Progenitor cell of endocrine pancreas (in vitro differentiated cells): ENCODE data around the gene MAPK10. TPM values are rescaled to one million over a fixed set of nuclear protein-coding genes. Genes with fewer than 3 reads are reported as not detected.
"Not testable (repeated sequence)": the region's sequence is repeated elsewhere in the genome, so short reads cannot be mapped to it uniquely, and the experiment has no call there.

Experiments used
- DNase-seq: peaks from one replicate; pipeline ENCODE4 v3.0.0; 2021; ENCODE audit warnings: low spot score; ENCODE audit not compliant: unreplicated experiment
- H3K27ac Mint-ChIP-seq: 2 replicates; pipeline ENCODE4 v1.8.0; 2021; ENCODE audit warnings: mild to moderate bottlenecking, moderate library complexity, mixed read lengths
- H3K27me3 Mint-ChIP-seq: 2 replicates; pipeline ENCODE4 v1.8.0; 2021; ENCODE audit warnings: mixed read lengths
- H3K36me3 Mint-ChIP-seq: 2 replicates; pipeline ENCODE4 v1.8.0; 2022; ENCODE audit warnings: mixed read lengths; ENCODE audit not compliant: insufficient read depth
- H3K4me1 Mint-ChIP-seq: 2 replicates; pipeline ENCODE4 v1.8.0; 2021; ENCODE audit warnings: low read depth, mixed read lengths
- H3K4me3 Mint-ChIP-seq: 2 replicates; pipeline ENCODE4 v1.8.0; 2021; ENCODE audit warnings: low read depth, mild to moderate bottlenecking, moderate library complexity, mixed read lengths
- H3K9me3 Mint-ChIP-seq: 2 replicates; pipeline ENCODE4 v1.8.0; 2021; ENCODE audit warnings: low read depth, mixed read lengths
- total RNA-seq: library from RNA; stranded (reverse); gene quantifications from 2 replicates; pipeline ENCODE4 v1.2.1, GENCODE V29; 2021
- TF ChIP-seq, protein P1 (sequence below): fragments of 200-600 bp; sonication (generic); IDR thresholded peaks from one replicate; pipeline ENCODE4 v1.5.0; 2021; ENCODE audit warnings: antibody characterized with exemption, mild to moderate bottlenecking; ENCODE audit not compliant: unreplicated experiment

Gene MAPK10
- total RNA-seq, 1 donor from 2014 or later = 21.4 TPM

DNA sequence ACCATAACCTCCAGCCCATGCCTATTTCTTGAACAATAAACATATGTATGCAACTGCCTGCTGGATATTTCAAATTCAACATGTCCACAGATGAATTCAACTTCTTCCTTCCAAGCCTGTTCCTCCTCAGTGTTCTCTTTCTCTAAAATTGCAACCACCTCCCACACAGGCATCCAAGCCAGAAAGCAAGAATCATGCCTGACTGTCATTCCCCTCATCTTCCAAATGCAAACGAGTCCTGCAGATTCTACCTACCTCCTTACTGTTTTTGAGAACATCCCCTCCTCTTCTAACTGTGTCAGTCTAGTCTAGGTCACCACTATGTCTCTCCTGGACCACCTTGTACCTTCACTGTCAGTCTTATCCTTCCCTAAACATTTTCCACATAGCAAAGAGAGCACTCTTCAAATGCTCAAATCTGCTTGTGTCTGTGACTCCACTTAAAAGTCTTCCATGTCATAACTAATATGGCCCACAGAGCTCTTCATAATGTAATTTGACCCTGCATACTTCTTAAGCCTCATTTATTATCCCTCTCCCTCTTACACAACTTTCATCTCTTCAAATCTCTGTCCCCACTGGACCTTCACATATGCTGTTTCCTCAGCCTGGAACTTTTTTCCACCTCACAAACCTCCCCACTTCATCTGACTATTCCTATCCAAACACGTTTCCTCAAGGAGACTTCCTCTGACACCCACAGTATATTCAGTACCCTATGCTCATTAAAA is 25.7 kb downstream of the MAPK10 start:
- no peaks in the 10 kb centered on the region for H3K9me3 Mint-ChIP-seq
- H3K27me3 Mint-ChIP-seq = no peaks in the 10 kb centered on the region
- TF ChIP-seq, protein P1, sequence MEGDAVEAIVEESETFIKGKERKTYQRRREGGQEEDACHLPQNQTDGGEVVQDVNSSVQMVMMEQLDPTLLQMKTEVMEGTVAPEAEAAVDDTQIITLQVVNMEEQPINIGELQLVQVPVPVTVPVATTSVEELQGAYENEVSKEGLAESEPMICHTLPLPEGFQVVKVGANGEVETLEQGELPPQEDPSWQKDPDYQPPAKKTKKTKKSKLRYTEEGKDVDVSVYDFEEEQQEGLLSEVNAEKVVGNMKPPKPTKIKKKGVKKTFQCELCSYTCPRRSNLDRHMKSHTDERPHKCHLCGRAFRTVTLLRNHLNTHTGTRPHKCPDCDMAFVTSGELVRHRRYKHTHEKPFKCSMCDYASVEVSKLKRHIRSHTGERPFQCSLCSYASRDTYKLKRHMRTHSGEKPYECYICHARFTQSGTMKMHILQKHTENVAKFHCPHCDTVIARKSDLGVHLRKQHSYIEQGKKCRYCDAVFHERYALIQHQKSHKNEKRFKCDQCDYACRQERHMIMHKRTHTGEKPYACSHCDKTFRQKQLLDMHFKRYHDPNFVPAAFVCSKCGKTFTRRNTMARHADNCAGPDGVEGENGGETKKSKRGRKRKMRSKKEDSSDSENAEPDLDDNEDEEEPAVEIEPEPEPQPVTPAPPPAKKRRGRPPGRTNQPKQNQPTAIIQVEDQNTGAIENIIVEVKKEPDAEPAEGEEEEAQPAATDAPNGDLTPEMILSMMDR = no peak
- no peak overlapping the region for H3K27ac Mint-ChIP-seq
- no peak overlapping the region for H3K4me3 Mint-ChIP-seq
- no peak for DNase-seq
- H3K36me3 Mint-ChIP-seq = no peaks in the 10 kb centered on the region
- peaks cover 5% of the 10 kb centered on the region for H3K4me1 Mint-ChIP-seq

DNA sequence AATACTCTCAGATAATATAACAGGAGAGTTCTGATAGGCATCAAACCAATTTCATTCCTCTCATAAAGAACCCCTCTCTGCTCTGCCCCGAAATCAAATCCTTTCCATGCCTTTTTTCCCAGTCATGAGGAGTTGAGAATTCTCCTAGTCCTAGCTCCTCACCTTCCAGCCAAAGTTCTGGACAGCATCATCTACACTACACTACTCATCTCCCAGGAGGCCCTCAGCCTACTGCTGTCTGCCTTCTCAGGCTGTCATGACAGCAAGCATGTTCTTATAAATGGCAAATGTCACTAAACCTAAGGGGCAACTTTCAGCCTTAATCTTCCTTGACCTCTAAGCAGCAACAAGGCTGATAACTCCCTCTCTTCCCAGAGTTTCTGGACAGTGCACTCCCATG is 26.6 kb downstream of the MAPK10 start:
- H3K9me3 Mint-ChIP-seq = no peaks in the 10 kb centered on the region
- no peak overlapping the region for H3K27ac Mint-ChIP-seq
- H3K36me3 Mint-ChIP-seq = no peaks in the 10 kb centered on the region
- no peaks in the 10 kb centered on the region for H3K27me3 Mint-ChIP-seq
- no peak for DNase-seq
- H3K4me1 Mint-ChIP-seq = peaks cover 5% of the 10 kb centered on the region
- H3K4me3 Mint-ChIP-seq = no peak overlapping the region
- TF ChIP-seq, protein P1 = no peak

DNA sequence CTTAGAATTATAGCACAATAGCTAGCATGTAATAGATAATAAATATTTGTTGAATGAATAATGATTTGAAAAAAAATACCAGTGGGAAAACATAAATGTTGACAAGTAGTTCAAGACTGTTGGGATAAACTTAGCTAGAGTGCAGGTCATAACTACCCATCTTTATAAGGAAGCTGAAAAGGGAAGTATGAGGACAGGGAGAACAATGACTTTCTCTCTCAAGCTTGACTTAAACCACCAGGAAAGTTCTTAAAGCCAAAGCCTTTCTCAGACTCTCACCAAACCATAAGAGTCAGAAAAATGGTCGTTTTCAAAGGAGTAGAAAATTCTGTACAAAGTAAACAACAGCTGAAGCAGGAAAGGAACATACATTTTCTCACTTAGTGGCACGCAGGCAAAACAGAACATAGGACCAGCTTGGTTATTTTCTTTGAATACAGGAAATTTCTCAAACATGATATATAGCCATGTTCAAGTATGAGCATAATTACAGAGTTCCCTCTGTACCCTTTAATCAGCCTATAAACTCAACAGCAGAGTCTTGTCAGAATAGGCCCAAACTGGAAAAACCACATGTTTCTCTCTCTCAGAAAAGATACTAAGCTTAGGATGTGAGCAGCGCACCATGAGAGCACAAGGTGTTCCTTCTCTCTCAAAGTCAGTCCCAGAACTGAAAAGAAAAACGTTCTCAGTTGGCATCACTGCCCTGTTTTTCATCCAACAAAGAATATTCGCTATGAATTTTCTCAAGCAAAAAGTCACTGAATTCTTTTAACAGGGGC is 28.7 kb downstream of the MAPK10 start:
- H3K36me3 Mint-ChIP-seq = no peaks in the 10 kb centered on the region
- DNase-seq = no peak
- H3K27me3 Mint-ChIP-seq = no peaks in the 10 kb centered on the region
- H3K9me3 Mint-ChIP-seq = no peaks in the 10 kb centered on the region
- no peak overlapping the region for H3K27ac Mint-ChIP-seq
- H3K4me1 Mint-ChIP-seq = peaks cover 5% of the 10 kb centered on the region
- no peak overlapping the region for H3K4me3 Mint-ChIP-seq
- TF ChIP-seq, protein P1 = no peak

DNA sequence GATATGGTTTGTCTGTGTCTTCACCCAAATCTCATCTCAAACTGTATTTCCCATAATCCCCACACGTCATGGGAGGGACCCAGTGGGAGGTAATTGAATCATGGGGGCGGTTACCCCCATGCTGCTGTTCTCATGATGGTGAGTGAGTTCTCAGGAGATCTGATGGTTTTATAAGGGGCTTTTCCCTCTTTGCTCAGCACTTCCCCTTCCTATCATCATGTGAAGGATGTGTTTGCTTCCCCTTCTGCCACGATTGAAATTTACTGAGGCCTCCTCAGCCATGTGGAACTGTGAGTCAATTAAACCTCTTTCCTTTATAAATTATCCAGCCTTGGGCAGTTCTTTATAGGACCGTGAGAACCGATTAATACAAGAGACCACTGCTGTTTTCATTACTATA is 29.4 kb downstream of the MAPK10 start:
- H3K4me1 Mint-ChIP-seq, DNase-seq, H3K27me3 Mint-ChIP-seq, H3K9me3 Mint-ChIP-seq, H3K27ac Mint-ChIP-seq, H3K36me3 Mint-ChIP-seq, H3K4me3 Mint-ChIP-seq: not testable (repeated sequence)

DNA sequence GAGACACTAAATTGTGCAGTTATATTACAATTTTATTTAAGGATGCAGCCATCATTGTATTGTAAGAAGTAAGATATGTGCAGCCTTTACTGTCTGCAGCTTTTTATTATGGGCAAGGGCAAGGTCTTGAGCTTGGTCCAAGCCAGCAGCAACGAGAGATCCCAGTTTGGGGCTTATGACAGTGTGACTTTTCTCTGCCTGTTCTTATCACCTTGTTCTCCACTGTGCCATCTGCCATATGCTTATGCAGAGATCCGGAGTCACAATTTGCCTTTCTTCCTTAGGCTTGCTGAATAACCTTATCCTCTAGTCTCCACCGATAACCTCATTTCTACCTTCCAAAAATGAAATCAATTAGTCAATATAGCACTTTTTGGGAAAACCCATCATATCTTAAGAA is 30.4 kb downstream of the MAPK10 start:
- Mint-ChIP-seq H3K4me1 (peaks cover 5% of the 10 kb centered on the region), H3K27me3 (no peaks in the 10 kb centered on the region), H3K27ac (no peak overlapping the region), H3K9me3 (no peaks in the 10 kb centered on the region), H3K36me3 (no peaks in the 10 kb centered on the region), H3K4me3 (no peak overlapping the region)
- DNase-seq = no peak
- TF ChIP-seq, protein P1 = no peak
